Measurements from ENCODE around the gene CDK11B.

Gene CDK11B

DNA sequence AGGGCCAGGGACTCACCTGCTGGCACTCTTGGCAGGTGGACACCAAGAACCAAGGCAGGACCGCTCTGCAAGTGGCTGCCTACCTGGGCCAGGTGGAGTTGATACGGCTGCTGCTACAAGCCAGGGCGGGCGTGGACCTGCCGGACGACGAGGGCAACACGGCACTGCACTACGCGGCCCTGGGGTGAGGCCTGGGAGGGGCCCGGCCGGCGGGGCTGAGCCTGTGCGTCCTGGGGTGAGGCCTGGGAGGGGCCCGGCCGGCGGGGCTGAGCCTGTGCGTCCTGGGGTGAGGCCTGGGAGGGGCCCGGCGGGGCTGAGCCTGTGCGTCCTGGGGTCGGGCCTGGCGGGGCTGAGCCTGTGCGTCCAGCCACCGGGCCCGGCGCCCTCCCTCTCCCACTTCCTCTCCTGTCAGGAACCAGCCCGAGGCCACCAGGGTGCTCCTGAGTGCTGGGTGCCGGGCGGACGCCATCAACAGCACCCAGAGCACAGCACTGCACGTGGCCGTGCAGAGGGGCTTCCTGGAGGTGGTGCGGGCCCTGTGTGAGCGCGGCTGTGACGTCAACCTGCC, 31.5 kb downstream of the CDK11B start:
- TF ChIP-seq, protein P1, sequence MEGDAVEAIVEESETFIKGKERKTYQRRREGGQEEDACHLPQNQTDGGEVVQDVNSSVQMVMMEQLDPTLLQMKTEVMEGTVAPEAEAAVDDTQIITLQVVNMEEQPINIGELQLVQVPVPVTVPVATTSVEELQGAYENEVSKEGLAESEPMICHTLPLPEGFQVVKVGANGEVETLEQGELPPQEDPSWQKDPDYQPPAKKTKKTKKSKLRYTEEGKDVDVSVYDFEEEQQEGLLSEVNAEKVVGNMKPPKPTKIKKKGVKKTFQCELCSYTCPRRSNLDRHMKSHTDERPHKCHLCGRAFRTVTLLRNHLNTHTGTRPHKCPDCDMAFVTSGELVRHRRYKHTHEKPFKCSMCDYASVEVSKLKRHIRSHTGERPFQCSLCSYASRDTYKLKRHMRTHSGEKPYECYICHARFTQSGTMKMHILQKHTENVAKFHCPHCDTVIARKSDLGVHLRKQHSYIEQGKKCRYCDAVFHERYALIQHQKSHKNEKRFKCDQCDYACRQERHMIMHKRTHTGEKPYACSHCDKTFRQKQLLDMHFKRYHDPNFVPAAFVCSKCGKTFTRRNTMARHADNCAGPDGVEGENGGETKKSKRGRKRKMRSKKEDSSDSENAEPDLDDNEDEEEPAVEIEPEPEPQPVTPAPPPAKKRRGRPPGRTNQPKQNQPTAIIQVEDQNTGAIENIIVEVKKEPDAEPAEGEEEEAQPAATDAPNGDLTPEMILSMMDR (IDR thresholded peaks at IDR 0.05; ENCODE audit: control insufficient read depth, extremely low read depth, insufficient read depth), result no peak
- H3K4me3 ChIP-seq (ENCODE audit: low read depth, low read length), result no peak overlapping the region
- no peak for DNase-seq (ENCODE audit: low read depth)

DNA sequence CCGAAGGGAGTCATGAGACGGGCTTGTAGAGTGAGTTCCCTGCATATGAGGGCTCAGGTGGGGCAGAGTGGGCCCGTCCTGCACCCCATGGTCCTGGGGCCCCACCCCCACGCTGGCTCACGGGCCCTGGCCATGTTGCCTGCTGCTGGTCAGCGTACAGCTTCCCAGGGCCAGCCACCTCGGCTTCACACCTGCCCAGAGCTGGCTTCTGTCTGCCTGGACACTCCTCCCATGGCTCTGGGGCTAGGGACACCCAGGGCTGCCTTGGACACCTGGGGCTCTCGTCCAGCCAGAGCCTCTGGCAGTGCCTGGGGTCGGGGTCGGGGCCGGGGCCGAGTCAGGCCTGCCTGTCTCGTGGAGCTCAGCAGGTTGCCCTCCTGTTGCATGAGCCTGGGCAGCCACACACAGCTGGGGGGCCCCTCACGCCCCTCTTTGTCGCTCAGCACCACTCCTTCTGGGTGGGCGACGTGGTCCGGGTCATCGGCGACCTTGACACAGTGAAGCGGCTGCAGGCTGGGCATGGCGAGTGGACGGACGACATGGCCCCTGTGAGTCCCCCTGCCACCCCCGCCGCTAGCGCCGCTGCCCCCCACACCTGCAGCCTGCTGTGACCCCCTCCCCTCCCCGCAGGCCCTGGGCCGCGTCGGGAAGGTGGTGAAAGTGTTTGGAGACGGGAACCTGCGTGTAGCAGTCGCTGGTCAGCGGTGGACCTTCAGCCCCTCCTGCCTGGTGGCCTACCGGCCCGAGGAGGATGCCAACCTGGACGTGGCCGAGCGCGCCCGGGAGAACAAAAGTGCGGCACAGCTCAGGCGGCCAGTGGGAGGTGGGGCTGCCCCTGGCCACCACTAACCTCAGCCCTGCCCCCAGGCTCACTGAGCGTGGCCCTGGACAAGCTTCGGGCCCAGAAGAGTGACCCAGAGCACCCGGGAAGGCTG, 32.3 kb downstream of the CDK11B start:
- TF ChIP-seq, protein P1 (IDR thresholded peaks at IDR 0.05; ENCODE audit: control insufficient read depth, extremely low read depth, insufficient read depth), result no peak
- no peak overlapping the region for H3K4me3 ChIP-seq (ENCODE audit: low read depth, low read length)
- DNase-seq (ENCODE audit: low read depth), result no peak

DNA sequence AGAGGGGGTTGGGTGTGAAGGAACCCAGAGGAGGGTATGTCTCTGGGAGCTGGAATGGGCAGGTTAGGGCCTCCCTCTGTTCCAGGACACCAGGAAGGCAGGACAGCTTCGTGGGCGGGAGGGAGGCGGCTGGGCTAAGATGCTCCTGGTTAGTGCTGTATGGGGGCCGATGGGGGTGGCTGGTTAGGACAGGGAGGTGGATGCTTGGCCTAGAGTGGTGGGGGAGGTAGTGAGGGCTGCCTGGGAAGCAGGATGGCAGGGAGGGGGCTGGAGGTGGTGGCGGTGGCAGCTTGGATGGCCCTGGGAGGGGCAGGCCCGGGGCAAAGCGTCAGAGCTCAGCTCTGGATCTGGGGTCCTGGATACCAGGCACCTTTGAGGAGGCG, 33.0 kb downstream of the CDK11B start:
- H3K4me3 ChIP-seq (ENCODE audit: low read depth, low read length), result no peak overlapping the region
- DNase-seq (ENCODE audit: low read depth), result no peak
- TF ChIP-seq, protein P1 (IDR thresholded peaks at IDR 0.05; ENCODE audit: control insufficient read depth, extremely low read depth, insufficient read depth), result no peak

DNA sequence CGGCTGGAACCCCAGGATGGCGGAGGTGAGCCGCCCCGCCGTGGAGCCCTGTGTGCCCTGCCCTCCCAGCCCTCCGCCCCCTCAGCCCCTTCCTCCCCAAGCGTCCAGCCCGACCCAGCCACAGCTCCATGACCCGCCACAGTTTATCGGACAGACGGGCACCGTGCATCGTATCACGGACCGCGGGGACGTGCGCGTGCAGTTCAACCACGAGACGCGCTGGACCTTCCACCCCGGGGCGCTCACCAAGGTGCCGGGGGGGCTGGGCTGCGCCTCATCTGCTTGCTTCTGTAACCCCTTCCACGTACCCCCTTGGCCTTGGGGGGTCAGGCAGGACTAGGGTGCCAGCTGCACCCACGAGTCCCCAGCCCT, 33.4 kb downstream of the CDK11B start:
- no peak for DNase-seq (ENCODE audit: low read depth)
- TF ChIP-seq, protein P1 (IDR thresholded peaks at IDR 0.05; ENCODE audit: control insufficient read depth, extremely low read depth, insufficient read depth), result no peak
- no peak overlapping the region for H3K4me3 ChIP-seq (ENCODE audit: low read depth, low read length)

DNA sequence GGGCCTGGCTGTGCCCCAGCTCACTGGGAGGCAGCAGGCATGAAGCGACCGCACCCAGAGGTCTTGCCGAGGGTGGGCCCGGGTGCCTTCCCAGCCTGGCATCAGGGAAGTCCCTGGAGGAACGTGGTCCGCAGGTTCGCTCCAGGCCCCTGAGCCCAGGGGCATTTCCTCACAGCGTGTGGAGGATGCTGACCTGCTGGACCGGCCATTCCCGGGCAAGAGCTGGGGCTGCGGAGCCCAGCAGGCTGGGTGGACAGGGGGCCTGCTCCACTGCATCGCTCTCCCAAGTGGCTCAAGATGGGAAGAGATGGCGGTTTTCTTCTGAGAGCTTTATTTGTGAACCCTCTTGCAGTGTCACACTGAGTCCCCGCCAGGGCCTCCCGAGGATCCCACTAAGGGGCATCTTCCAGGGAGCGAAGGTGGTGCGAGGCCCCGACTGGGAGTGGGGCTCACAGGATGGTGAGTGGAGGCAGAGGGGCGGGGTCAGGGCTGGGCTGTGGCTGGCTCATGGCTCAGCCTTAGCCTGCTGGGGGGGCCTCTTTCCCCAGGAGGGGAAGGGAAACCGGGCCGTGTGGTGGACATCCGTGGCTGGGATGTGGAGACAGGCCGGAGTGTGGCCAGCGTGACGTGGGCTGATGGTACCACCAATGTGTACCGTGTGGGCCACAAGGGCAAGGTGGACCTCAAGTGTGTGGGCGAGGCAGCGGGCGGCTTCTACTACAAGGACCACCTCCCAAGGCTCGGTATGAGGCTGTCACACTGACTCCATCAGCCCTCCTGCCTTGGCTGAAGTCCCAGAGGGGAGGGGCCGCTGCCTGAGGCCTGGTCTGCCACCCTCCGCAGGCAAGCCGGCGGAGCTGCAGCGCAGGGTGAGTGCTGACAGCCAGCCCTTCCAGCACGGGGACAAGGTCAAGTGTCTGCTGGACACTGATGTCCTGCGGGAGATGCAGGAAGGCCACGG, 34.1 kb downstream of the CDK11B start:
- H3K4me3 ChIP-seq (ENCODE audit: low read depth, low read length), result no peak overlapping the region
- DNase-seq (ENCODE audit: low read depth), result no peak
- TF ChIP-seq, protein P1 (IDR thresholded peaks at IDR 0.05; ENCODE audit: control insufficient read depth, extremely low read depth, insufficient read depth), result no peak

DNA sequence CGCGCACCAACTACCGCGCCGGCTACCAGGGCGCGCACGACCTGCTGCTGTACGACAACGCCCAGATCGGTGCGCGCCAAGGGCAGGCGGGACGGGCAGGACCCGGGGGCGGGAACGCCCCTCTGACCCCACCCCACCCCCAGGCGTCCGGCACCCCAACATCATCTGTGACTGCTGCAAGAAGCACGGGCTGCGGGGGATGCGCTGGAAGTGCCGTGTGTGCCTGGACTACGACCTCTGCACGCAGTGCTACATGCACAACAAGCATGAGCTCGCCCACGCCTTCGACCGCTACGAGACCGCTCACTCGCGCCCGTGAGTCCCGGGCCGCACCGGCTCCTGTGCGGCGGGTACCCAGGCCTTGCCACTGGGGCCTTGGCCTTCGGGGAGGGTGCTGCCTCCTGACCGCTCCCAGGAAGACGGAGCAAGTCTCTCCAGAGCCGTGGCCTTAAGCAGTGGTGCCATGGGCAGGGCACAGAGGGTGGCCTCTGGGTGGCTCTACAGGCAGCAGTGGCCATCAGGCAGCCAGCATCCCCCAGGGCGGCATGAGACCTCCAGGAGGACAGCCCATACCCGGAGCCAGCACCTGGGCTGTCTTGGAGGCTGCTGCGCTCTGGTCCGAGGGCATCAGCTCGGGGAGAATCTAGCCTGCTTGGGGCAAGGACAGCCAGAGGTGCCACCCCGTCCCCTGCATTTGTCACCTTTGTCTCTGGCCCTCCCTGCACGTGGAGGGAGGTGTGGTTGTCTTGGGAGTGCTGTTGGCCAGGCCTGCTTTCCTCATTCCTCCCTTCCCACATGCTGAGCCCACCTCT, 35.0 kb downstream of the CDK11B start:
- DNase-seq (ENCODE audit: low read depth), result no peak
- no peak overlapping the region for H3K4me3 ChIP-seq (ENCODE audit: low read depth, low read length)
- TF ChIP-seq, protein P1 (IDR thresholded peaks at IDR 0.05; ENCODE audit: control insufficient read depth, extremely low read depth, insufficient read depth), result no peak
